HG03280 (cell line): ENCODE measurements around the gene IFNGR1.

Source experiments
- ATAC-seq: cut with Tn5 transposase; IDR thresholded peaks from one replicate; pipeline ENCODE4 v1.9.1; 2021; ENCODE audit warnings: mild to moderate bottlenecking, moderate library complexity; ENCODE audit not compliant: unreplicated experiment

Gene IFNGR1

GRCh38 chr6:137159912-137160311, 59.3 kb downstream of the IFNGR1 start:
- ATAC-seq = no peak

GRCh38 chr6:137157601-137158000, 61.6 kb downstream of the IFNGR1 start:
- ATAC-seq = no peak

GRCh38 chr6:137156650-137157049, 62.5 kb downstream of the IFNGR1 start:
- ATAC-seq = no peak

GRCh38 chr6:137155830-137156229, 63.4 kb downstream of the IFNGR1 start:
- ATAC-seq = no peak

- no peak for ATAC-seq
These were observed 69.1 kb downstream of the IFNGR1 start for GRCh38 chr6:137150072-137150471.

GRCh38 chr6:137149035-137149393, 70.2 kb downstream of the IFNGR1 start:
- ATAC-seq = no peak

- no peak for ATAC-seq
These were observed 70.7 kb downstream of the IFNGR1 start for GRCh38 chr6:137148306-137149034.
